GM13976 (cell line): ENCODE measurements around the gene ATF7.
"Not testable (repeated sequence)": the region's sequence is repeated elsewhere in the genome, so short reads cannot be mapped to it uniquely, and the experiment has no call there.

Source experiments
- DNase-seq: peaks from one replicate; pipeline ENCODE4 v3.0.0; 2012; ENCODE audit warnings: low spot score
- in situ Hi-C: fragments of 300-500 bp; cut with MboI; formaldehyde crosslinking; loops from one replicate; pipeline ENCODE4 v1.12.0; 2022; ENCODE audit warnings: low sequenced_read_pairs, mixed read lengths, inconsistent platforms; ENCODE audit not compliant: unreplicated experiment
- TF ChIP-seq, protein P1 (sequence below): IDR thresholded peaks from 2 replicates; pipeline ENCODE4 v1.5.1; 2012; ENCODE audit warnings: borderline replicate concordance, mild to moderate bottlenecking; ENCODE audit not compliant: insufficient read depth; ENCODE audit errors: extremely low read depth, missing control alignments, control extremely low read depth

Gene ATF7

GRCh38 chr12:53551889-53552291, 74.3 kb downstream of the ATF7 start:
- in situ Hi-C loops, result no loop called here
- TF ChIP-seq, protein P1, sequence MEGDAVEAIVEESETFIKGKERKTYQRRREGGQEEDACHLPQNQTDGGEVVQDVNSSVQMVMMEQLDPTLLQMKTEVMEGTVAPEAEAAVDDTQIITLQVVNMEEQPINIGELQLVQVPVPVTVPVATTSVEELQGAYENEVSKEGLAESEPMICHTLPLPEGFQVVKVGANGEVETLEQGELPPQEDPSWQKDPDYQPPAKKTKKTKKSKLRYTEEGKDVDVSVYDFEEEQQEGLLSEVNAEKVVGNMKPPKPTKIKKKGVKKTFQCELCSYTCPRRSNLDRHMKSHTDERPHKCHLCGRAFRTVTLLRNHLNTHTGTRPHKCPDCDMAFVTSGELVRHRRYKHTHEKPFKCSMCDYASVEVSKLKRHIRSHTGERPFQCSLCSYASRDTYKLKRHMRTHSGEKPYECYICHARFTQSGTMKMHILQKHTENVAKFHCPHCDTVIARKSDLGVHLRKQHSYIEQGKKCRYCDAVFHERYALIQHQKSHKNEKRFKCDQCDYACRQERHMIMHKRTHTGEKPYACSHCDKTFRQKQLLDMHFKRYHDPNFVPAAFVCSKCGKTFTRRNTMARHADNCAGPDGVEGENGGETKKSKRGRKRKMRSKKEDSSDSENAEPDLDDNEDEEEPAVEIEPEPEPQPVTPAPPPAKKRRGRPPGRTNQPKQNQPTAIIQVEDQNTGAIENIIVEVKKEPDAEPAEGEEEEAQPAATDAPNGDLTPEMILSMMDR, result no peak
- no peak for DNase-seq

DNA sequence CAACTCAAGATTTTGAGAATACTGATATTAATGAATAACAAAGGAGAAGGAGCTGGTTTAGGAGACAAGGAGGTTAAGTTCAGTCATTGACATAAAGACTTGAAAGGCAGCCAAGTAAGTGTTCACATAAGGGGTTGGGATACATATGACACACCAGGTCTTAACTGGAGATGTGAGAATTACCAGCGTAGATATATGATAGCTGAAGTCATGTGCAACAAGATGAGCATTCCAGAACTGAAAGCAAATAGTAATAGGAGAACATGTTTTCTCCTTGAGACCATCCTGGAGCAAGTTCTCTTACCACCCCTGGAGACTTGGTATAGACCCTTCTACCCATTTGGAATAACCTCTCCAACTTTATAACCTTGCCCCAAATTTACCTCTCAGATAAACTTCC, 75.6 kb downstream of the ATF7 start:
- TF ChIP-seq, protein P1, result no peak
- no peak for DNase-seq
- in situ Hi-C loops, result no loop called here

DNA sequence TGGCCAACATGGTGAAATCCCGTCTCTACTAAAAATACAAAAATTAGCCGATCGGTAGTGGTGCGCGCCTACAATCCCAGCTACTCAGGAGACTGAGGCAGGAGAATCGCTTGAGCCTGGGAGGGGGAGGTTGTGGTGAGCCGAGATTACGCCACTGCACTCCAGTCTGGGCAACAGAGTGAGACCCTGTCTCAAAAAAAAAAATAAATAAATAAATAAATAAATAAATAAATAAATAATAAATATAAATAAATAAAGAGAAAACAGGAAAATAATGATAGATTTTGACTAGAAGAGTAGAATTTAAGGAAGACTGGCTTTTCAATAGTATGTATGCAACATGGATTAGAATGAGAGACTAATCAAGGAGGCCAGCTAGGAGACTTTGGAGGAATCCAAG, 76.1 kb downstream of the ATF7 start:
- in situ Hi-C loops, result not testable (repeated sequence)

DNA sequence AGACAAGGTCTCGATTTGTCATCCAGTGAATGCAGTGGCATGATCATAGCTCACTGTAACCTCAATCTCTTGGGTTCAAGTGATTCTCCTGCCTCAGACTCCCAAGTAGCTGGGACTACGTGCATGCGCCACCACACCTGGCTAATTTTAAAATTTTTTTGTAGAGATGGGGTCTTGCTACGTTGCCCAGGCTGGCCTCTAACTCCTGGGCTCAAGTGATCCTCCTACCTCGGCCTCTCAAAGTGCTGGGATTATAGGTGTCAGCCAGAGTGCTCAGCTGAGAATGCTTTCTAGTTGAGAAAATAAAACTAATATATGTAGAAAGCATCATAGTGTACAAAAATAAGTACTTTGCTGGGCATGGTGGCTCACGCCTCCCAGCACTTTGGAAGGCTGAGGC, 77.8 kb downstream of the ATF7 start:
- in situ Hi-C loops, result loop anchor here (5.0 to 10.0 kb wide), 2 partner anchors 129 to 196 kb away; partner anchors contain the start of gene ATP5MC2

More for the DNA sequence above, 76.1 kb downstream of the ATF7 start:
- DNase-seq, result not testable (repeated sequence)

DNA sequence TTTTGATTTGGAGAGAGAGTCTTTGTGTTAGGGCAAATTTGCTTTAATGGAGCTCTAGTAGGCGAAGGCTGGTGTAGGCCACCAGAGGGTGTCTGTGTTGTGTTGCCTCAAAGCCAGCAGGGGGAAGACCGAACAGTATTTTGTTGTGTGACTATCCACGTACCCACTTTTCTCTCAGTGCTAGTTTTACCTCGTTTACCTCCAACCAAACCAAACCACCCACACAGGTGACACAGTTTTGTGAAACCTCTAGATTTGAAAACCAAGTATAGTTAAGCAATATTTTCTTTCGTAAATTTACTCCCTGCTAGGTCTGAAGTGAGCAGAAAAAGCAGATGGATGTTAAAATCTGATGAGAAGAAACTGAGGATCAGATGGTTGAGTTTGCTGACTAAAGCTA, 82.6 kb downstream of the ATF7 start:
- in situ Hi-C loops, result loop anchor here (10.0 kb wide), 1 partner anchor 201 kb away; no protein-coding TSS in a partner anchor
- TF ChIP-seq, protein P1, result peak; percentile 85
- DNase-seq, result peak; percentile 78

More for the DNA sequence above, 77.8 kb downstream of the ATF7 start:
- DNase-seq, result not testable (repeated sequence)

DNA sequence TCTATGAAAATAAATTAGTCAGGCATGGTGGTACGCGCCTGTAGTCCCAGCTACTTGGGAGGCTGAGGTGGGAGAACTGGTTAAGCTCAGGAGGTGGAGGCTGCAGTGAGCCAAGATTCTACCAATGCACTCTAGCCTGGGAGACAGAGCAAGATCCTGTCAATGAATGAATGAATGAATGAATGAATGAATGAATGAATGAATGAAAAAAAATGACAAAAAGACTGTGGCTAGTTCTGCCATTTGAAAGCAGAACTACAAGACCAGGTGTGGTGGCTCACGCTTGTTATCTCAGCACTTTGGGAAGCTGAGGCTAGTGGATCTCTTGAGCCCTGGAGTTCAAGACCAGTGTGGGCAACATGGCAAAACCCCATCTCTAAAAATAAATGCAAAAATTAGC, 86.7 kb downstream of the ATF7 start:
- TF ChIP-seq, protein P1, result no peak
- in situ Hi-C loops, result no loop called here
- DNase-seq, result no peak

GRCh38 chr12:53538209-53538689, 87.9 kb downstream of the ATF7 start:
- no peak for DNase-seq
- in situ Hi-C loops, result no loop called here
- TF ChIP-seq, protein P1, result no peak

DNA sequence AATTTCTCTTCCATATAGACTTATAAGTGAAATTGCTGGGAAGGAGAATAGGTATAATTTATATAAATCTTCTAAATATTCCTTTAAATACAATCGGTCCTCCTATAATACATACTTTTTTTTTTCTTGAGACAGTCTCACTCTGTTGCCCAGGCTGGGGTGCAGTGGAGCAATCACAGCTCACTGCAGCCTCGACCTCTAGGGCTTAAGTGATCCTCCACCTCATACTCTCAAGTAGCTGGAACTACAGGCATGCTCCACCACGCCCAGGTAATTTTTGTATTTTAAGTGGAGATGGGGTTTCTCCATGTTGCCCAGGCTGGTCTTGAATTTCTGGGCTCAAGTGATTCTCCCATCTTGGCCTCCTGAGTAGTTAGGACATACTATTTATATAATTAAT, 89.2 kb downstream of the ATF7 start:
- TF ChIP-seq, protein P1, result no peak
- no peak for DNase-seq
- in situ Hi-C loops, result no loop called here
